ENCODE results near the gene COL24A1.
"Not testable (repeated sequence)": the region's sequence is repeated elsewhere in the genome, so short reads cannot be mapped to it uniquely, and the experiment has no call there.

COL24A1 gene

GRCh38 chr1:85798419-85798818 is 358.2 kb downstream of the COL24A1 start:
- DNase-seq: no peak

- DNase-seq: not testable (repeated sequence)
These were observed 379.6 kb downstream of the COL24A1 start for GRCh38 chr1:85777021-85777420.

DNA sequence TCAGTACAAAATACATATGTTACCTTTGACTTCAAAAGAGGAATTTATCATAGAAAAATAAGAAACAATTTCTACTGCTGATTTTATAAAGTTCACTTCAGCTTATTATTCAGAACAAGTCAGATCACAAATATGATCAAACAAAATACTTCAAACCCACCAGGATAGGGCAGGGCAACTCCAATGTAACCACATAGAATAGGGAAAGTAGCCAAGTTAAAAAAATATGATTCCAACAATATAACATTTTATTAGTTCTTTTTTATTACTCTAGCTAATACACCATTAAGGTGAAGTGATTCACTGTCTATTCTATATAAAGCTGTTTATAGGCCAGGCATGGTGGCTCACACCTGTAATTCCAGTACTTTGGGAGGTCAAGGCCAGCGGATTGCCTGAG is 393.8 kb downstream of the COL24A1 start:
- DNase-seq: no peak

- no peak for DNase-seq
These were observed 399.7 kb downstream of the COL24A1 start for GRCh38 chr1:85756864-85757263.

GRCh38 chr1:85748120-85748519 is 408.5 kb downstream of the COL24A1 start:
- DNase-seq: no peak

GRCh38 chr1:85746777-85747176 is 409.8 kb downstream of the COL24A1 start:
- no peak for DNase-seq

- no peak for DNase-seq
These were observed 412.8 kb downstream of the COL24A1 start for GRCh38 chr1:85743814-85744213.

- DNase-seq: no peak
These were observed 421.6 kb downstream of the COL24A1 start for GRCh38 chr1:85734931-85735330.

DNA sequence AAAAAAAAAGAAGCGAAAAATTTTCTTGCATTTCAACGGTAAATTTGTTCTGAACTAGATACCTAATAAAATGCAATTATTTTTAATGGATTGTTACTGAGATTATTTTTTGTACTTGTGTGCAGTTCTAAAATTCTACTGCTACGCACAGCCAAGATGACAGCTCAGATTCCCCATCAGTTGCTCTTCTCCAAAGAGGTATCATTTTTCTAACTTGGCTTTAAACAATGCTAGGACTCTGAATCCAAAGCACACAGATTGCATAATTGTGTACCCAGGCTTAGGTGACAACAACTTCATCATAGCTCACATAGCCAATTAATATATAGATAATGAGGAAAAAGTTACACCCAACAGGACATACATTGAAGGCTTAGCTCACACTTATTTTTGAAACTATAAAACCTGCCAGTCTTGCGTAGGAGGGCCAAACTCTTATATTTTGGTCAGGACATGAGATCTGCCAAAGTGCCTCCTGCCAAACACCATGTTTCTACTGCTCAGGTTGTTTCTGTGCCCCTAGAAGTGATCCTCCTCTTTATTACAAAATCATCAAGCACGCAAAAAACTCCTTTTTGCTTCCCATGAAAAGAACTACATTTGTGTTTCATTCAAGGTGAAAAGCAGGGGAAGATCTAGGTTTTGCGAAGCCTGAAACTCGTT is 437.8 kb downstream of the COL24A1 start:
- no peak for DNase-seq

GRCh38 chr1:85714418-85715114 is 442.0 kb downstream of the COL24A1 start:
- not testable (repeated sequence) for DNase-seq

GRCh38 chr1:85708829-85709227 is 447.7 kb downstream of the COL24A1 start:
- DNase-seq: no peak

DNA sequence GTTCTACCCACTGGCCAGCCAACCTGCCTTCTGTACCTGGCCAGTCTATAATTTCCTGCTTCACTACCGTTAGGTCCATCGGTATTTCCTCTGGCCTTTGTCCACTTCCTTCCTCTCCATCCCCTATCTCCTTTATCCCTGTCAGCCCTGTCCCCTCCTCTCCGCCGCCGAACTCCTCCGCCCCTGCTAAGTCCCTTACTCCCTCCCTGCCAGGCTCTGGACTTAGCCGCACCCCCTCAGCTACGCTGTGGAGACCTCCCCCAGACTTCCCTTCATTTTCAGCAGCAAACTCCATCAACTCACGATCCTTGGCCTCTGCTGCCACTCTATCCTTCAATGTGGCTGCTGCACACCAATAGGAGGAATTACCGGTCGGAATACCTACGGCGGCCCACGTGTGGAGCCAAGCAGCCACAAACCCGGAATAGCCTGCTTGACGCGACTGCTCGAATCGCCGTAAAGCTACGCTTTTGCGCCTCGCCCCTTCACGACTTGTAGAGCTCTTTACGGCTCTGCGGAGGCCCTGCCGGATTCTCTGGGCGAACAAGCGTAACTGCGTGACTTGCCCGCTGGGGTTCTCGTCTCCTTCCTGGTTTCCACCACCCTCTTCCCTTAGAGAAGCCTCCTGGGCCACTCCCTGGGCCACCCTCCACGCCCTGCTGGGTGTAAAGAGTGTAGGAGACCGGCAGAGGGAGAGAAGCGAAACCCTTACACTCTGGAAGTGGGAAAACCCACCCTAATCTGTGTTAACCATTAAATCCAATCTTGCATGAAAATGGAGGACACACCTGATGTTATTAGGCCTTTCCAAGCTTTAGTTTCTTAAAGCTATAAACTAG is 448.4 kb downstream of the COL24A1 start, which contains the start of gene ZNHIT6:
Gene ZNHIT6 (minus strand): TSS at position 444 of the 839 bp plus-strand sequence. CDS start 149 bp downstream, at position 295.
- peak; percentile 79 for DNase-seq

DNA sequence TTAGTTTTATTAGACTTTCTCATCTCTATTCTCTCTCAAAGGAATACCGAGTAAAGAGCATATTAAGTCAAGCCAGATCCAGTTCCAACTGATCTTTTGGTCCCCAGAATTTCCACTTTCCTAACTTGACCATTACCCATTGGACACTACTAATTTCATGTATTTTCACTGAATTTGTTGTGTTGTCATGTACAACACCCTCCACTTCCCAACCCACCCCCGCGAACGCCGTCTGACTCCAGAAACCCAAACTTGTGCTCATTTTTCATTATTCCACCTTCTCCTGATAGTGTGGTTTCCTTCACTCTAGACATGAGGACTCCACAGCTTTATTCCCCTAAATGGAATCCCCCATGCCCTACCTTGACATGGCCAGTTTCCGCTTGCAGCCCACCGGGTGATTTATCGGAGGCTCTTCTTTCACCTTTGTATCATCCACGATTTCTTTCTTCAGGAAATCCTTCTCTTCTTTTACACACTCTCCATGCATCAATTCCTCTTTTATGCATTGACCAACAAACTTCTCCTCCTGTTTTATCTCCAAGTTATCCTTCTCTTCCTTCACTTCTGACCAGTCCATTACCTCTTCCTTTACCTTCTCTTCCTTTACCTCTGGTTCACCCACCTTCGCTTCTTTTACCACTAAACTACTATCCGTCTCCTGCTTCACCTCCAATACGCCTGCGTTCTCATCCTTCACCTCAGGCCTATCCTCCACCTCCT is 449.1 kb downstream of the COL24A1 start:
- no peak for DNase-seq

DNA sequence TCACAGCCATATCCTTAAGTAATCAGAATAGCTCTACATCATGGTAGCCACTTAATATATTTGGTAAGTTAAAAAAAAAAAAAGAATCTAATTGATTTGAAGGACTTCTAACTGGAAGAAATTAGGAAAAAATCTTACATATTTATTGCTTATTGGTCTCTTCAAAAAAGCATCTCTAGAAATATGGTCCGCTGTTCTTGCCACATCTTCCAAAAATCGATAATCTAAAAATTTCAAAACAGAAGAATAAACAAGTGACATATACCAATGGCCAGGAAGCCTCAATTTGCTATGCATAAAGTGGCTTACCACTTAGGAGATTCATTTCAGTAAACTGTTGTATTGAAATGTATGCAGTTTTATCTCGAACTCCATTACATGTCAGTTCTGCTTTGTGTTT is 450.6 kb downstream of the COL24A1 start:
- no peak for DNase-seq

GRCh38 chr1:85700422-85700821 is 456.1 kb downstream of the COL24A1 start:
- no peak for DNase-seq

DNA sequence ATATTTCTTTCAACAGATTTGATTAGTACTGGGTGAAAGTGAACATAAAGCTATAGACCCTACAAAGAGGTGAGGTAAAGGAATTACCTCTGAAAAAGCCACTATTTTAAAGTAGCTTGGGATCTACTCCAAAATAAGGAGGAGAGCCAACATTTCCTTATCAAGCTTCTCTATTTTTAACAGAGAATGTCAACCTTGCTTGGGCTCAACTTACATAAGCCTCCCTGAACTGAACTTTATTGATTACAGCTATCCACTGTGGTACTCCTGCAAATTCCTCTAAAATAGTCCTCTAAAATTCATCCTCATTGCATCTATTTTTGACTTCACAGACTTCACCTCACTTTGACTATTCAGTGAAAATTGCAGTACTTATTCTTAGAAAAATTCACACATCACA is 458.7 kb downstream of the COL24A1 start:
- DNase-seq: no peak

DNA sequence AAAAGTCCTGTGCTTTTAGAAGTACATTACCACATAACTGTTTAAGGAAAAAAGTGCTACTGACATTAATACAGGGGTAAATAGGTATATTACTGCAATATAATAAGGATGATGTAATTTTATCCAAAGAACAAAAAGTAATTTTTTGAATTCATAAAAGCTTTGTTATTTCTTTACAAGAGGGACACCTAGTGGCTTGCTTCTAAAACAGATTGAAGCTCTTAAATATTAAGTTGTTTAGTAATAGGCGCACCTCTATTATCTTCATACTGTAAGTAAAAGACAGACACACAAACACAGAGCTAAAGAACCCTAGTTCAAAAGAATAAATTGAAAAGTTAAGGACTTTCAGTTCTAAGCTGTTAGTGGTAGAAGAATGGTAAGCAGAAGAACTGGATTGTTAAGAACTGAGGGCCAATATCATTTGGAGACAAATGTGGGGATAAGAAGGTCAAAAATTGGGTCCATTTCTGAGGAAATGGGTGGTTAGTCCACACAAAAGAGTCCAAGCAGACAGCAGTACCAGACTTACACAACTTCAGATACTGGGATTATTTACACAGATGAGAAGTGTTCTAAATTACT is 463.8 kb downstream of the COL24A1 start:
- DNase-seq: no peak

- DNase-seq: no peak
These were observed 466.7 kb downstream of the COL24A1 start for GRCh38 chr1:85689775-85690404.

DNA sequence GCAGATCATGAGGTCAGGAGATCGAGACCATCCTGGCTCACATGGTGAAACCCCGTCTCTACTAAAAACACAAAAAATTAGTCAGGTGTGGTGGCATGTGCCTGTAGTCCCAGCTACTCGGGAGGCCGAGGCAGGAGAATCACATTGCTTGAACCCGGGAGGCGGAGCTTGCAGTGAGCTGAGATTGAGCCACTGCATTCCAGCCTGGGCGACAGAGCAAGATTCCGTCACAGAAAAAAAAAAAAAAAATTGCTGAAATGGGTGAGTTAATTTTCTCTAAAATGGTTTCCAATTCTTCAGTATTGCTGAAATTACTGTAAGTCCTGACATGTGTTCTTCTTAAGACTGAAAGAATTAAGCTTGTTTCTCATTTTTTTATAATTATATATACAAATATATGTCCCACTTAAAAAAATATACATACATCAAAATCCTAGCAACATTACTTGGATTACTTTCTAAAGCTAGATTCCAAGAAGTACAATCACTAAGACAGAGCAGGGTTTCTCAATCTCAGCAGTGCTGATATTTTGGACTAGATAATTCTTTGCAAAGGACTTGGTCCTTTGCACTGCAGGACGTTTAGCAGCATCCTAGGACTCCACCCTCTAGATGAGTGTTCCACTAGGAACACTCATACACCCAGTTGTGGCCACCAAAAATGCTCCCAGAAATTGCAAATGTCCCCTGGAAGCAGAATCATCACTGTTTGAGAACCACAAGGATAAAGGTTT is 473.1 kb downstream of the COL24A1 start:
- DNase-seq: no peak

- no peak for DNase-seq
These were observed 475.5 kb downstream of the COL24A1 start for GRCh38 chr1:85681087-85681486.

Measured in effector CD8-positive, alpha-beta T cell (primary cell).